Spleen (tissue), 7 donors: ENCODE data around the gene SERINC4.
"Not testable (repeated sequence)": the region's sequence is repeated elsewhere in the genome, so short reads cannot be mapped to it uniquely, and the experiment has no call there.

Experiments
- CTCF ChIP-seq, 11 experiments: fragments of 200-600 bp in 7 of 11; fragments of 450-650 bp in 4 of 11; sonication (generic) in 4 of 11; IDR thresholded peaks in 8 of 11; conservative IDR thresholded peaks in 3 of 11; 1 replicate in 7 of 11; 2 replicates in 4 of 11; pipeline versions ENCODE4 v1.4.0 to v1.8.0; 2016 to 2021; ENCODE audit warnings: antibody characterized with exemption in 11 of 11, inconsistent platforms in 4 of 11, mild to moderate bottlenecking in 1 of 11
- POLR2A ChIP-seq, 3 donors: fragments of 450-650 bp; IDR thresholded peaks; one replicate each; pipeline ENCODE4 v1.5.1; 2017; ENCODE audit warnings: antibody characterized with exemption in 3 of 3, mild to moderate bottlenecking in 1 of 3
- donor health status: DM: no; HTN: no; CAD: no; lungs with moderate emphysema.
- donor health status: DM: no; HTN: no; CAD: no.
- donor health status: DM: no; HTN: no; CAD: no.

GRCh38 chr15:43831519-43832052, 31.6 kb upstream of the SERINC4 start:
- TF ChIP-seq CTCF (IDR thresholded peaks at IDR 0.05 in 8 of 11, conservative IDR thresholded peaks at IDR 0.05 in 3 of 11); POLR2A (IDR thresholded peaks at IDR 0.05): not testable (repeated sequence)
